Measurements from ENCODE around the gene TBC1D2B.

DNA sequence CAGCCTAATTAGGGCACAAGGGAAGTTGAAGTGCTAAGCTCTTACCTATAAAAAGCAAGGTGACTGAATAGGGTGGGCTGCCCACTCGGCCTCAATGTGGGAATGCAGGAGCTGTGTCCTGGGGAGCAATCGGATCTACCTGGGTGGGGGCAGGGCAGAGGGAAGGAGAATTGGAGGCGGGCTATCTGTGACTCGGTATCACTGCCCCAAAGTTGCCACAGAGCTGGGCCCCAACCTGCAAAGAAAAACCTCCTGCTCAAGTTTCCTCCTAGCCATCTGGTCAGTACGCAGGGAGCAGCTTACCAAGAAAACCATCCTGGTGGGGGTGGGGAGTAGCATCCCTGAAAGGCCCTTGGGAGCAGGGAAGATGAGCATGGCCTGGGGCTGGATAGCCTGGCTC lies 43.0 kb upstream of the TBC1D2B start:
- TF ChIP-seq, protein P1, sequence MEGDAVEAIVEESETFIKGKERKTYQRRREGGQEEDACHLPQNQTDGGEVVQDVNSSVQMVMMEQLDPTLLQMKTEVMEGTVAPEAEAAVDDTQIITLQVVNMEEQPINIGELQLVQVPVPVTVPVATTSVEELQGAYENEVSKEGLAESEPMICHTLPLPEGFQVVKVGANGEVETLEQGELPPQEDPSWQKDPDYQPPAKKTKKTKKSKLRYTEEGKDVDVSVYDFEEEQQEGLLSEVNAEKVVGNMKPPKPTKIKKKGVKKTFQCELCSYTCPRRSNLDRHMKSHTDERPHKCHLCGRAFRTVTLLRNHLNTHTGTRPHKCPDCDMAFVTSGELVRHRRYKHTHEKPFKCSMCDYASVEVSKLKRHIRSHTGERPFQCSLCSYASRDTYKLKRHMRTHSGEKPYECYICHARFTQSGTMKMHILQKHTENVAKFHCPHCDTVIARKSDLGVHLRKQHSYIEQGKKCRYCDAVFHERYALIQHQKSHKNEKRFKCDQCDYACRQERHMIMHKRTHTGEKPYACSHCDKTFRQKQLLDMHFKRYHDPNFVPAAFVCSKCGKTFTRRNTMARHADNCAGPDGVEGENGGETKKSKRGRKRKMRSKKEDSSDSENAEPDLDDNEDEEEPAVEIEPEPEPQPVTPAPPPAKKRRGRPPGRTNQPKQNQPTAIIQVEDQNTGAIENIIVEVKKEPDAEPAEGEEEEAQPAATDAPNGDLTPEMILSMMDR (IDR thresholded peaks at IDR 0.05) = no peak
- no peak for TF ChIP-seq POLR2A (IDR thresholded peaks at IDR 0.05)
